GM18868 (cell line): ENCODE results near the gene OR4M2.
"Not testable (repeated sequence)": the region's sequence is repeated elsewhere in the genome, so short reads cannot be mapped to it uniquely, and the experiment has no call there.

Experiments used
- ATAC-seq: cut with Tn5 transposase; IDR thresholded peaks from one replicate; pipeline ENCODE4 v1.9.1; 2021; ENCODE audit warnings: mild to moderate bottlenecking, moderate library complexity; ENCODE audit not compliant: unreplicated experiment

The OR4M2 gene

DNA sequence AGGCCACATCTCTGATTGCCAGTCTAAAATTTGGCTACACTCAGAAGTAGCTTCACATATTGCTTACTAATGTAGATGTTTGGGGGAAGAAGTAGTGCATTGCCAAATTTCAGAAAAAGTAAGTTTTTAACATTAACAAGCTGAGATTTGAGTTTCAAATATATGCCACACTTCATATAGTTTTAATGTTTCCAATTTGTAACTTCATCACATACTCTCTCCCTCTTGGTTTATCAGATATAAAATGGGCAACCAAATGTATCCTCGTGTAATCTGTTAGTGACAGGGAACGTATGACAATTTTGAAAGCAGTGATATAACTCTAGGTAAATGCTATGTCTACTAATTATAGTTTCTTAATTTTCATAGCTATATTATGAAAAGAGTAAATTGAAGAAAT lies at the start of gene OR4M2:
OR4M2 (plus strand) TSS at position 301 of the 400 bp plus-strand sequence; CDS start at position 399, 98 bp downstream.
- not testable (repeated sequence) for ATAC-seq

DNA sequence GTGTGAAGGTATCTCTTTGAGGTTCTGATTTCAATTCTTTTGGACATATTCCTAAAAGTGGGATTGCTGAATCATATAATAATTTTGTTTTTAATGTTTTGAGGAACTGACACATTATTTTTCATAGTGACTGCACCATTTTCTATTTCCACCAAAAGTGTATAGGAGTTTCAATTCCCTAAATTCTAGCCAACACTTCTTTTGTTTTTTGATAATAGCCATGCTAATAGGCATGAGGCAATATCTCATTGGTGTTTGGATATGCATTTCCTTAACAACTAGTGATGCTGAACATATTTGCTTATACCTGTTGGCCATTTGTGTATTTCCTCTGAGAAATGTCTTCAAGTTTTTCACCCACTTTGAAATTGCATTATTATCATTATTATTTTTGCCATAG lies 11.1 kb upstream of the OR4M2 start:
- peak; percentile 82 for ATAC-seq

- not testable (repeated sequence) for ATAC-seq
Measured at GRCh38 chr15:22081386-22081785, 1.1 kb downstream of the OR4M2 start.

DNA sequence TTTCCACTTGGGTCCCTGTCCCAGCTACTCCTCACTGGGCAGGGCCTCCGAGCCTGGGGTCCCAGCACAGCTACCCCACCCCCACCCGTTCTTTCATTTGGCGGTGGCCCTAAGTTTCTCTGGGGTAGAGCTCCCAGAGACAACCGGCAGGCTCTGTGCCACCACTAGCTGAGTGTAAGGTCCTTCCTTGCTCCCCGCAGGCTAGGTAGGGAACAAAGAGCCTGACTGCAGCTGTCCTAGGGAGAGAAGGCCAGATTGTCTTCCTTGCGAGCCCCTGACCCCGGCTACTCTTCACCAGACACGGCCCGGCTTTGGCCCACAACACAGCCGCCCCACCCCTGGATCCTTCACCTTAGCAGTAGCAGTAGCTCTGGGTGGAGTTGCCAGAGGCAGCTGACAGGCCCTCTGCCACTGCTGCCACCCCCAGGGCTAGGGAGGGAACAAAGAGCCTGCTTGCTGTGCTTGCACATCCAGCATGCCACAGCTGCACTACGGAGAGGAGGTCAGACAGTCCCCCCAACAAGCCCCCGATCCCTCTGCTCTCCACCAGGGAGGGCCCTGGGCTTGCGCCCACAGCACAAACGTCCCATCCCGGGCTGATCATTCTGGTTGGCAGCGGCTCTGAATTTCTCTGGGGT lies 18.4 kb downstream of the OR4M2 start:
- ATAC-seq: peak; percentile 57

DNA sequence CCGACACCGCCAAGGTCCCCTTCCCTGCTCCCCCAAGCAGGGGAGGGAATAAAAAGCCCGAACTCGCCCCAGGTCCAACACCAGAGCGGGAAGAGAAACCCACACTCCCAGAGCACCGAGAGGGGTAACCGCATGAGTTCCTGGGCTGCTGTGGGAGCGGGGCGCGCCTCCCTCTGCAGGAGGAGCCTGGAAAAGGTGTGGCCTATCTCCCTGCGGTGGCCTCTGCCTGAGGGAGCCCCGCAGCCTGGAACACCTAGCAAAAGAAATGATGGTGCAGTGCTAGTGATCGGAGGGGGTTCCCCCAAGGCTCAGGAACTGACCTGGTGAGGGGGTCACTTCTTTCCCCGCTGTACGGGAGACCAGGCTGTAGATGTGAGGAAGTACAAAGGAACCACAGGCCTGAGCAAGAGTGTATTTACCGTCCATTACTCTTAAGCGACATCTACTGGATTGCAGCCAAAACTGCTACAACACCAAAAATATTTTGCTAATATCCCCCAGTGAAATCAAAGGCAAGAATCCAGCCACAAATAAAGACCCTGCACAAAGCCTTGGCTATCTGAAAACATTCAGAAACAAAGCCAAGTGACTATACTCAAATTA lies 19.1 kb downstream of the OR4M2 start:
- ATAC-seq: peak; percentile 81

DNA sequence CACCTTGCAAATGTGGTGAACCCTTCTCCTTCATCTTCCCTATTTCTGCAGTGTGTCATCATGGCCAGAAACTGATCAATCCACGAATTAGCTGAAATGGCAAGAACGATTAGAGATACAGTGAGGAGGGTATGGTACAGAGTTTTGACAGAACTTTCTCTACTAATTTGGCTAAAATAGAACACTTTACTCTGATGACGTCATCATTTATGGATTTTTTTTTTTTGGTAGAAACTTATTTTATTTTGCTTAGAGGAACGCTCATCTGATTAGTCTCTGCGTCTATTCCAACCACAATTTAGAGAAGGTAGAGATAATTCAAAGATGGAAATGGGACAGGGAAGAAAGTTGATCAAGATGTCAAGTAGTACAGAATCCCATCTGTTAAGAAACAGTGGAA lies 41.7 kb downstream of the OR4M2 start:
- not testable (repeated sequence) for ATAC-seq
